HL-60 (cell line): ENCODE data around the gene TMEM72.

Source experiments
- DNase-seq, 2 experiments: peaks; one replicate each; pipeline ENCODE4 v3.0.0-alpha.2; 2010 to 2020; ENCODE audit warnings: low read depth in 1 of 2, low spot score in 1 of 2
- H3K27ac ChIP-seq: fragments of 250-450 bp; sonication (Bioruptor Pico); replicated peaks from 2 replicates; pipeline ENCODE4 v1.5.1; 2020; ENCODE audit warnings: mild to moderate bottlenecking, moderate library complexity
- H3K27me3 ChIP-seq: fragments of 250-450 bp; sonication (Bioruptor Pico); 2 replicates; pipeline ENCODE4 v1.5.1; 2021; ENCODE audit warnings: mild to moderate bottlenecking, moderate library complexity; ENCODE audit not compliant: insufficient read depth, poor library complexity, severe bottlenecking
- H3K4me3 ChIP-seq: replicated peaks from 2 replicates; pipeline ENCODE4 v1.5.1; 2011; ENCODE audit warnings: mild to moderate bottlenecking, control low read depth, low read length; ENCODE audit not compliant: insufficient read depth
- CTCF ChIP-seq: IDR thresholded peaks from one replicate; pipeline ENCODE4 v1.5.1; 2011; ENCODE audit warnings: low read length, control low read depth, inconsistent platforms; ENCODE audit not compliant: insufficient read depth
- GABPA ChIP-seq: IDR thresholded peaks from 2 replicates; pipeline ENCODE4 v1.6.1; 2012; ENCODE audit warnings: low read depth
- POLR2AphosphoS5 ChIP-seq: IDR thresholded peaks from 2 replicates; pipeline ENCODE4 v1.6.1; 2012; ENCODE audit warnings: low read depth
- SPI1 ChIP-seq: IDR thresholded peaks from 2 replicates; pipeline ENCODE4 v1.6.1; 2012; ENCODE audit warnings: low read depth, mild to moderate bottlenecking, borderline replicate concordance
- TF ChIP-seq, protein P1 (sequence below): IDR thresholded peaks from 2 replicates; pipeline ENCODE4 v1.6.1; 2012; ENCODE audit warnings: low read depth; ENCODE audit not compliant: insufficient replicate concordance

The TMEM72 gene

GRCh38 chr10:44925811-44926750 lies 14.9 kb downstream of the TMEM72 start:
- Histone ChIP-seq H3K27ac (no peak overlapping the region), H3K27me3 (no peaks in the 10 kb centered on the region)
- no peak for DNase-seq

GRCh38 chr10:44926751-44927351 lies 15.7 kb downstream of the TMEM72 start:
- TF ChIP-seq POLR2AphosphoS5 = no peak
- no peak for TF ChIP-seq GABPA
- no peak for TF ChIP-seq SPI1
- no peak for TF ChIP-seq CTCF
- TF ChIP-seq, protein P1, sequence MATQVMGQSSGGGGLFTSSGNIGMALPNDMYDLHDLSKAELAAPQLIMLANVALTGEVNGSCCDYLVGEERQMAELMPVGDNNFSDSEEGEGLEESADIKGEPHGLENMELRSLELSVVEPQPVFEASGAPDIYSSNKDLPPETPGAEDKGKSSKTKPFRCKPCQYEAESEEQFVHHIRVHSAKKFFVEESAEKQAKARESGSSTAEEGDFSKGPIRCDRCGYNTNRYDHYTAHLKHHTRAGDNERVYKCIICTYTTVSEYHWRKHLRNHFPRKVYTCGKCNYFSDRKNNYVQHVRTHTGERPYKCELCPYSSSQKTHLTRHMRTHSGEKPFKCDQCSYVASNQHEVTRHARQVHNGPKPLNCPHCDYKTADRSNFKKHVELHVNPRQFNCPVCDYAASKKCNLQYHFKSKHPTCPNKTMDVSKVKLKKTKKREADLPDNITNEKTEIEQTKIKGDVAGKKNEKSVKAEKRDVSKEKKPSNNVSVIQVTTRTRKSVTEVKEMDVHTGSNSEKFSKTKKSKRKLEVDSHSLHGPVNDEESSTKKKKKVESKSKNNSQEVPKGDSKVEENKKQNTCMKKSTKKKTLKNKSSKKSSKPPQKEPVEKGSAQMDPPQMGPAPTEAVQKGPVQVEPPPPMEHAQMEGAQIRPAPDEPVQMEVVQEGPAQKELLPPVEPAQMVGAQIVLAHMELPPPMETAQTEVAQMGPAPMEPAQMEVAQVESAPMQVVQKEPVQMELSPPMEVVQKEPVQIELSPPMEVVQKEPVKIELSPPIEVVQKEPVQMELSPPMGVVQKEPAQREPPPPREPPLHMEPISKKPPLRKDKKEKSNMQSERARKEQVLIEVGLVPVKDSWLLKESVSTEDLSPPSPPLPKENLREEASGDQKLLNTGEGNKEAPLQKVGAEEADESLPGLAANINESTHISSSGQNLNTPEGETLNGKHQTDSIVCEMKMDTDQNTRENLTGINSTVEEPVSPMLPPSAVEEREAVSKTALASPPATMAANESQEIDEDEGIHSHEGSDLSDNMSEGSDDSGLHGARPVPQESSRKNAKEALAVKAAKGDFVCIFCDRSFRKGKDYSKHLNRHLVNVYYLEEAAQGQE = no peak
- H3K27ac ChIP-seq = peak overlapping the region; percentile 10
- no peaks in the 10 kb centered on the region for H3K27me3 ChIP-seq
- H3K4me3 ChIP-seq = no peak overlapping the region
- no peak for DNase-seq

More at GRCh38 chr10:44925811-44926750, 14.9 kb downstream of the TMEM72 start:
- H3K4me3 ChIP-seq = no peak overlapping the region
- TF ChIP-seq POLR2AphosphoS5 (no peak), SPI1 (no peak), CTCF (no peak), GABPA (no peak)
- TF ChIP-seq, protein P1 = no peak

GRCh38 chr10:44927352-44927751 lies 16.2 kb downstream of the TMEM72 start:
- Histone ChIP-seq H3K4me3 (no peak overlapping the region), H3K27me3 (no peaks in the 10 kb centered on the region), H3K27ac (peak overlapping the region; percentile 7; the same call in 1 of the 2 replicates)
- TF ChIP-seq, protein P1 = peak; percentile 33
- no peak for TF ChIP-seq CTCF
- DNase-seq = peak in 1 of 2 experiments; percentile 54
